SK-N-MC (cell line): ENCODE measurements around the gene HMGCS1.

Experiments used
- EZH2 ChIP-seq: fragments of 200-600 bp; sonication (generic); IDR thresholded peaks from one replicate; pipeline ENCODE4 v1.6.1; 2017; ENCODE audit warnings: antibody characterized with exemption
- FOXP2 ChIP-seq: optimal IDR thresholded peaks from 2 replicates; pipeline ENCODE3; 2011; ENCODE audit warnings: mild to moderate bottlenecking, moderate library complexity; ENCODE audit not compliant: insufficient read depth; ENCODE audit errors: extremely low read length, control extremely low read depth
- POLR2AphosphoS5 ChIP-seq: IDR thresholded peaks from 2 replicates; pipeline ENCODE4 v1.6.1; 2012; ENCODE audit warnings: mild to moderate bottlenecking, low read depth, low read length, borderline replicate concordance

DNA sequence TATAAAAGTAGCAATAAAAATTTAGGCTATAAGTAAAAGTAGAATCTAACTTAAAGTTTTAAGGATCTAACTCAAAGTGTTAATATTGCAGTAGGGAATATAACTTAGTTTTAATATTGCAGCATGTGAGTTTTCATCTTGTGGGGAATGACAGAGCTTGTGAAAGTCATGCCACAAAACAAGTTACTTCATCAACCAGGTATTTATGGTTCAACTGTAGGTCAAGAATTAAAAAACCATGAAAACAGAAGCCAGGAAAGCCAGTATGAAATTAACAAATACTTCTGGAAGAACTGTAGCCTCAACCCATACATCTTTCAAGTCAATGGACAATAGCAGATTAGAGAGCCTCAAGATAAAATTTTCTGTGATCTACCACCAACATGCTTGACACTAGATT, 19.0 kb downstream of the HMGCS1 start:
- TF ChIP-seq FOXP2 (no peak), EZH2 (no peak), POLR2AphosphoS5 (no peak)
